GM12878 (cell line): ENCODE results near the gene UCHL5. TPM values are rescaled to one million over a fixed set of nuclear protein-coding genes. Genes with fewer than 3 reads are reported as not detected.

Experiments
- ATAC-seq: fragments of 200-7000 bp; cut with Tn5 transposase; 3 replicates; pipeline ENCODE4 v1.9.1; 2020; ENCODE audit warnings: mild to moderate bottlenecking, moderate library complexity
- BruUV-seq: library from RNA; stranded (reverse); fragments of 400-500 nt; replicated peaks from 2 replicates; lab custom pipeline; 2021; lab: Mats Ljungman, UMichigan
- CTCF ChIA-PET: fragments of 300-600 bp; sonication (Branson Sonifier 250); formaldehyde crosslinking; extraction: SDS; loops from one replicate; lab custom pipeline; 2021; ENCODE audit warnings: inconsistent platforms; lab: Yijun Ruan, JAX
- POLR2A ChIA-PET: fragments of 350-600 bp; formaldehyde crosslinking; extraction: SDS; loops from one replicate; lab custom pipeline; 2021; ENCODE audit warnings: inconsistent platforms; lab: Charles Lee
- RAD21 ChIA-PET: fragments of 300-600 bp; sonication (Branson Sonifier 250); formaldehyde crosslinking; loops from one replicate; lab custom pipeline; 2023; ENCODE audit warnings: antibody characterized with exemption; ENCODE audit not compliant: unreplicated experiment; lab: Charles Lee
- SMC1A ChIA-PET: fragments of 300-600 bp; sonication (Branson Sonifier 250); formaldehyde crosslinking; loops from one replicate; lab custom pipeline; 2023; ENCODE audit not compliant: unreplicated experiment, uncharacterized antibody; lab: Charles Lee
- DNase-seq: peaks from one replicate; pipeline ENCODE4 v3.0.0-alpha.2; 2011; ENCODE audit warnings: low read depth, low spot score
- FAIRE-seq: peaks from 3 replicates; lab custom pipeline; 2011; peaks lifted over from hg19 to GRCh38; lab: Jason Lieb, UNC
- H2AFZ ChIP-seq: 2 replicates; pipeline ENCODE4 v1.6.0; 2011; ENCODE audit warnings: low read depth, low read length, control low read depth; ENCODE audit not compliant: control insufficient read depth
- H3K27ac ChIP-seq: 2 replicates; pipeline ENCODE4 v1.5.1; 2011; ENCODE audit warnings: control low read depth; ENCODE audit not compliant: control insufficient read depth, insufficient read depth
- H3K27me3 ChIP-seq, 2 experiments: replicated peaks in 1 of 2; 2 replicates each; pipeline versions ENCODE4 v1.6.0 to v1.6.1; 2011; ENCODE audit warnings: low read length in 1 of 2; ENCODE audit not compliant: control insufficient read depth in 2 of 2, insufficient read depth in 2 of 2
- H3K36me3 ChIP-seq, 2 experiments: 2 replicates each; pipeline ENCODE4 v1.5.1; 2011; ENCODE audit warnings: low read length in 1 of 2; ENCODE audit not compliant: control insufficient read depth in 2 of 2, insufficient read depth in 2 of 2
- H3K4me1 ChIP-seq: 2 replicates; pipeline ENCODE4 v1.6.1; 2011; ENCODE audit warnings: mild to moderate bottlenecking, low read length, moderate library complexity, mixed read lengths; ENCODE audit not compliant: control insufficient read depth, insufficient read depth
- H3K4me2 ChIP-seq: 2 replicates; pipeline ENCODE4 v1.6.0; 2011; ENCODE audit warnings: control low read depth; ENCODE audit not compliant: control insufficient read depth, insufficient read depth
- H3K4me3 ChIP-seq: fragments of 200-600 bp; sonication (generic); 2 replicates; pipeline ENCODE4 v1.5.1; 2016
- H3K79me2 ChIP-seq: 2 replicates; pipeline ENCODE4 v1.6.0; 2011; ENCODE audit warnings: low read length; ENCODE audit not compliant: control insufficient read depth, insufficient read depth
- H3K9ac ChIP-seq: 2 replicates; pipeline ENCODE4 v1.8.0; 2011; ENCODE audit warnings: low read length, control low read depth, mixed read lengths; ENCODE audit not compliant: control insufficient read depth, insufficient read depth
- H3K9me3 ChIP-seq: replicated peaks from 3 replicates; pipeline ENCODE4 v1.5.1; 2011; ENCODE audit warnings: mild to moderate bottlenecking, low read length; ENCODE audit not compliant: control insufficient read depth, insufficient read depth
- H4K20me1 ChIP-seq: 2 replicates; pipeline ENCODE4 v1.6.0; 2011; ENCODE audit not compliant: control insufficient read depth, insufficient read depth
- ATF7 ChIP-seq: fragments of 450-650 bp; IDR thresholded peaks from 2 replicates; pipeline ENCODE4 v1.6.1; 2016; ENCODE audit warnings: low read depth, mild to moderate bottlenecking
- BHLHE40 ChIP-seq, 2 experiments: fragments of 450-650 bp in 1 of 2; IDR thresholded peaks; 2 replicates each; pipeline ENCODE4 v1.6.1; 2011 to 2017; ENCODE audit warnings: low read depth in 2 of 2, borderline replicate concordance in 1 of 2, improper control_type of control experiment in 1 of 2, low read length in 1 of 2, mild to moderate bottlenecking in 1 of 2
- BRCA1 ChIP-seq: IDR thresholded peaks from 2 replicates; pipeline ENCODE4 v1.6.1; 2011; ENCODE audit warnings: low read depth, low read length, improper control_type of control experiment
- CEBPB ChIP-seq, 2 experiments: fragments of 150-350 bp in 1 of 2; IDR thresholded peaks; 2 replicates each; pipeline ENCODE4 v1.6.1; 2012 to 2014; ENCODE audit warnings: low read depth in 2 of 2, low read length in 2 of 2, borderline replicate concordance in 1 of 2, inconsistent platforms in 1 of 2
- CEBPZ ChIP-seq: fragments of 150-350 bp; IDR thresholded peaks from 2 replicates; pipeline ENCODE4 v1.6.1; 2016; ENCODE audit warnings: low read depth, low read length
- EP300 ChIP-seq, 2 experiments: fragments of 150-350 bp in 1 of 2; IDR thresholded peaks; 2 replicates each; pipeline ENCODE4 v1.6.1; 2011 to 2012; ENCODE audit warnings: low read depth in 2 of 2, low read length in 2 of 2, borderline replicate concordance in 1 of 2, improper control_type of control experiment in 1 of 2, inconsistent platforms in 1 of 2; ENCODE audit not compliant: control insufficient read depth in 1 of 2
- FOS ChIP-seq: IDR thresholded peaks from 3 replicates; pipeline ENCODE4 v1.6.1; 2011; ENCODE audit warnings: borderline replicate concordance; ENCODE audit not compliant: insufficient read length; ENCODE audit errors: extremely low read depth
- LARP7 ChIP-seq: fragments of 450-650 bp; IDR thresholded peaks from 2 replicates; pipeline ENCODE4 v1.6.1; 2017; ENCODE audit warnings: mild to moderate bottlenecking
- MEF2B ChIP-seq: fragments of 450-650 bp; IDR thresholded peaks from 2 replicates; pipeline ENCODE4 v1.6.1; 2018; ENCODE audit warnings: mild to moderate bottlenecking, moderate library complexity; ENCODE audit not compliant: partially characterized antibody, poor library complexity, severe bottlenecking
- POLR2AphosphoS5 ChIP-seq: IDR thresholded peaks from 2 replicates; pipeline ENCODE4 v1.6.1; 2011; ENCODE audit warnings: mild to moderate bottlenecking, low read length, inconsistent platforms
- POU2F2 ChIP-seq: IDR thresholded peaks from 3 replicates; pipeline ENCODE4 v1.6.1; 2011; ENCODE audit warnings: low read depth, mild to moderate bottlenecking, low read length, borderline replicate concordance
- PRDM15 ChIP-seq: fragments of 450-650 bp; formaldehyde crosslinking; IDR thresholded peaks from 2 replicates; pipeline ENCODE4 v1.4.0; 2020; ENCODE audit warnings: mild to moderate bottlenecking, moderate library complexity
- RELA ChIP-seq: fragments of 450-650 bp; IDR thresholded peaks from 2 replicates; pipeline ENCODE4 v1.8.0; 2014; ENCODE audit warnings: borderline replicate concordance; ENCODE audit not compliant: partially characterized antibody
- ZNF207 ChIP-seq: fragments of 450-650 bp; IDR thresholded peaks from 2 replicates; pipeline ENCODE4 v1.6.1; 2014; ENCODE audit warnings: antibody characterized with exemption, mild to moderate bottlenecking, borderline replicate concordance
- WGBS: methylation state at CpG from one replicate; pipeline ENCODE4 v1.1.6; 2016; ENCODE audit warnings: low lambda C conversion rate; ENCODE audit not compliant: insufficient replicate concordance, insufficient coverage; ENCODE audit errors: missing lambda C conversion rate; 5-methylcytosine and 5-hydroxymethylcytosine counted together
- in situ Hi-C: fragments of 300-500 bp; cut with MboI; formaldehyde crosslinking; loops from 9 replicates; pipeline ENCODE4 v1.14.3; 2018; ENCODE audit warnings: mixed read lengths
- intact Hi-C: fragments of 100-400 bp; cut with micrococcal nuclease; formaldehyde crosslinking; loops from one replicate; pipeline ENCODE4 v1.14.2; 2022; ENCODE audit not compliant: unreplicated experiment
- polyA plus RNA-seq, 11 experiments: library from polyadenylated mRNA; depleted of rRNA in 4 of 11; unstranded in 6 of 11; stranded (reverse) in 5 of 11; fragments of >200 nt; fragmentation: Nextera tagmentation in 4 of 11; fragmentation: Illumina TruSeq in 1 of 11; extraction: Ambion mirVana in 4 of 11; extraction: Trizol in 1 of 11; gene quantifications; 1 replicate in 1 of 11; 2 replicates in 10 of 11; pipeline versions ENCODE4 v1.2.1 to v1.2.3, GENCODE V29; 2011 to 2016; ENCODE audit warnings: inconsistent platforms in 2 of 11, missing spikeins in 2 of 11, low read depth in 1 of 11
- total RNA-seq, 4 experiments: library from RNA; depleted of rRNA in 3 of 4; stranded (reverse); fragments of >200 nt in 3 of 4; fragmentation: Illumina TruSeq in 1 of 4; extraction: Trizol in 1 of 4; gene quantifications; 2 replicates each; pipeline versions ENCODE4 v1.2.1 to v1.2.3, GENCODE V29; 2013 to 2021

Gene UCHL5
- total and polyA plus RNA-seq, 10 of the 15 experiments (the other 5 are each of a cell fraction or from before 2014, with no cell fraction given), result 30.1 to 179 (median 60.1) TPM

GRCh38 chr1:193083365-193084088 lies 24.4 kb upstream of the UCHL5 start:
- H3K4me1 ChIP-seq, result peaks cover 11% of the 10 kb centered on the region; the same call in 1 of the 2 replicates
- H3K9ac ChIP-seq, result no peak overlapping the region; the same call in 1 of the 2 replicates
- POLR2A ChIA-PET, result no interaction called here
- ATAC-seq (peak; percentile 92), FAIRE-seq (peak; percentile 18), DNase-seq (peak; percentile 47)
- H2AFZ ChIP-seq, result no peak overlapping the region; the same call in 1 of the 2 replicates
- peaks cover 0 to 24% of the 10 kb centered on the region in 2 experiments; a peak in 3 of 4 replicates for H3K36me3 ChIP-seq
- in situ Hi-C loops (no loop called here), intact Hi-C loops (no loop called here)
- SMC1A ChIA-PET, result interaction anchor here (0.7 to 5.2 kb wide), 7 partner anchors 11 to 277 kb away, joined by 3 to 24 read pairs (median 4); partner anchors contain the start of gene UCHL5
- peak overlapping the region; percentile 13; the same call in 1 of the 2 replicates for H3K4me2 ChIP-seq
- H3K27ac ChIP-seq, result peak overlapping the region; percentile 56
- no peaks in the 10 kb centered on the region for H4K20me1 ChIP-seq
- no peak overlapping the region for H3K4me3 ChIP-seq
- no peaks in the 10 kb centered on the region for H3K9me3 ChIP-seq
- RAD21 ChIA-PET, result interaction anchor here (1.0 to 2.5 kb wide), 4 partner anchors 12 to 25 kb away, joined by 4 to 9 read pairs (median 7); partner anchors contain the start of genes GLRX2 and UCHL5
- no peaks in the 10 kb centered on the region for H3K79me2 ChIP-seq
- BruUV-seq, result no TSS peak
- WGBS, result 18% methylated on average over 6 of the region's 6 CpGs
- CTCF ChIA-PET, result interaction anchor here (0.6 to 2.3 kb wide), 8 partner anchors 10 to 606 kb away, joined by 3 to 18 read pairs (median 4); partner anchors contain the start of gene GLRX2
- no peaks in the 10 kb centered on the region for H3K27me3 ChIP-seq
- TF ChIP-seq BHLHE40 (IDR thresholded peaks at IDR 0.05; ENCODE audit: borderline replicate concordance in 1 of 2, low read depth in 2 of 2, low read length in 1 of 2) (peak; percentile 54 to 69; a peak in 2 of 4 replicates), LARP7 (no peak), ATF7 (peak; percentile 62), CEBPZ (no peak), POLR2AphosphoS5 (no peak), PRDM15 (CRISPR knock-in tag) (no peak), MEF2B (peak; percentile 74), FOS (no peak), POU2F2 (peak; percentile 86), ZNF207 (no peak), EP300 (IDR thresholded peaks at IDR 0.05; ENCODE audit: borderline replicate concordance in 1 of 2, control insufficient read depth in 1 of 2, low read depth in 2 of 2, low read length in 2 of 2) (peak; percentile 66 to 78; a peak in 3 of 4 replicates), CEBPB (IDR thresholded peaks at IDR 0.05; ENCODE audit: borderline replicate concordance in 1 of 2, low read depth in 2 of 2, low read length in 2 of 2) (no peak), BRCA1 (no peak), RELA (no peak)
